Measurements from ENCODE around the gene ITGB1.

- no peak for TF ChIP-seq CTCF (IDR thresholded peaks at IDR 0.05 in 8 of 11, conservative IDR thresholded peaks at IDR 0.05 in 3 of 11)
- no peak for TF ChIP-seq POLR2A (IDR thresholded peaks at IDR 0.05)
- TF ChIP-seq POLR2AphosphoS5 (IDR thresholded peaks at IDR 0.05) = peak in 2 of 3 donors; percentile 40 to 54
These were observed 14.0 kb downstream of the ITGB1 start for GRCh38 chr10:32943854-32944661.
